GM18861 (cell line): ENCODE data around the gene ZNF329.
A peak's percentile ranks its signal among the peaks of the same experiment; 100 is the strongest.
"Not testable (repeated sequence)": the region's sequence is repeated elsewhere in the genome, so short reads cannot be mapped to it uniquely, and the experiment has no call there.

Experiments used
- ATAC-seq: cut with Tn5 transposase; IDR thresholded peaks from one replicate; pipeline ENCODE4 v1.9.1; 2021; ENCODE audit not compliant: unreplicated experiment

The ZNF329 gene

GRCh38 chr19:58150328-58150921, at the start of gene ZNF329:
Gene ZNF329, minus strand, starts transcription at chr19:58150789. Its CDS starts 21,286 bp downstream, at chr19:58129503.
- ATAC-seq = peak; percentile 53

GRCh38 chr19:58196901-58197616, 46.5 kb upstream of the ZNF329 start:
- ATAC-seq = no peak

GRCh38 chr19:58183817-58184215, 33.2 kb upstream of the ZNF329 start:
- no peak for ATAC-seq

DNA sequence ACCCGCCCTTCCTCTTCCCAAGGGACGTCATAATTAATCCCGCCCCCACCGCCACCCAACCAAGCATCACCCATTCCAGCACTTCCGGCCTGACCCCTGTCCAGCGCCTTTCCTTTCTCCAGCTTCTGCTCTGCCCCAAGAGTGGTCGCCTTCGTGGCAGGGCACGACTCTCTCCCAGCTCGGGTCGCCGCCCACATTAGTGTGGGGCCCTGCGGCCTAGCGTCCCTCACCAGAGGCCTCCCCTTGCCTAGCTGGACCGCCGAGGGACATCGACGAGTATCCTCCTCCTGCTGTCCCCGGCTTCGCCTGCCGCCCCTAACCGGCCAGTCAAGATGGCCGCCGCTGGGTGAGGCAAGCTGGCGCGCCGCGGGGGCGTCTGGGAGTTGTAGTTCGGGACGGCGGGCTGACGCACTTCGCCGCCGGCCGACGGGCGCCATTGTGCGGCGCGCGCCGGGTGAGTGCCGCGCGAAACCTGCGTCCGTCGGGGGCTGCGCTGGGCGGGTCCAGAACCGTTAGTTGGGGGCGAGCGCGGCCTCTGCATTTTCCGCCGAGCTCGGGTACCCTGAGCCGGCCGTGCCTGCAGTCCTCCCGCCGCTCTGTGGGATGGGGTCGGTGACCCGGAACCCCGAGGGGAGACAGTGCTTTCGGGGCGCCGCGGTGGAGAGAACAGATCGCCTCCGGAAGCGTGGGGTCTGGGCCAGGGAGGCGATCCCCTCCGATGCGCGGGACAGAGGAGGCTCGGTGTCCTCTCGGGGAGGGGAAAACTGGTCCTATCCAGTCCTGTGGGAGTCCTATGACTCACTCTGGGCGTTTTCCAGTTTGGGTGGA, 32.6 kb upstream of the ZNF329 start, which contains the start of gene ZNF274:
Gene ZNF274 (plus strand): TSS at position 73 of the 828 bp plus-strand sequence. CDS start 905 bp downstream, outside the sequence.
- peak; percentile 75 for ATAC-seq

DNA sequence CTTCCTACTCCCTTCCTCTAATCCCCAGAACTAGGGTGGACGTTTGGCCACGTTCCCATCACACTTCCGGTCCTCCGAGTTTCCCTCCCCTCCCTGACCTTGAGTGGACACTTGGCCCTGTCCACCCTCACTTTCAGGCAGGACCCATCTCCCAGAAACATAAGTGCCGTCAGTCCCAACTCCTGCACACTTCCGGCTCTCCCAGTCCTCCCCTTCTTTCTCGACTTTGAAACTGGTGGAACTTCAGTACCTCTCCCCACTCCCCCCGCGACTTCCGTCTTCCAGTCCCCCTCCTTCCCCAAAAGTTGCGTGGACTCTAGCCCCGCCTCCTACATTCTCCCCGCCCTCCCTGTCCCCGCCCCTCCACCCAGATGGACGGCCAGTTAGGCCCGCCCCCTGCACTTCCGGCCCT, 32.0 kb upstream of the ZNF329 start:
- ATAC-seq = no peak

DNA sequence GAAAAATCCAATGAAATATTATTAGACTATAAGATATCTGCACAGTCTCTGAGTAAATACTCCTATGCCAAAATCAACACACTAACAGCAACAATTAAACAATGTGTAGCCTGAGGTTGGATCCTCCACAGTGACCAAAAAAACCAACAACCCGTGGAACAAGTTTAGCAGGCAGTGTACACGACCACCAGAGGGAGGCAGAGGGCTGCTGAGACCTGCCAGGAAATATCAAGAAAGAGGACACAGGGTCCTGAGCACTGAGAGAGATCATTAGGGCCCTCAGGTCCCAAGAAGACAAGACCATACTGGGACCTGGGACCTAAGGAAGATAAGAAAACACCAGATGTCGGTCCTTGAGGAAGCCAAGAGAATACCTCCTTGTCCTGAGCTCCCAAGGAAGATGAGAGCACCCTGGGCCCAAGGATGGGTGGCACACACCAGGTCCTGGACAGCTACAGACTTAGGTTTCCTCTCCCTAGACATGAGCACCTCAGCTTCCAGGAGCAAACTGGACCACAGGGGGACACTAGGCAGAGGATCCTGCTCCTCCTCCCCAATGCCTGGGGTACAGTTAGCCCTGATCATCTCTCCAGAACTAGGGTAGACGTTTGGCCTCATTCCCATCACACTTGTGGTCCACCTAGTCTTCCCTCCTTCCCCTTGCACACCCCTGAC, 31.4 kb upstream of the ZNF329 start:
- no peak for ATAC-seq

DNA sequence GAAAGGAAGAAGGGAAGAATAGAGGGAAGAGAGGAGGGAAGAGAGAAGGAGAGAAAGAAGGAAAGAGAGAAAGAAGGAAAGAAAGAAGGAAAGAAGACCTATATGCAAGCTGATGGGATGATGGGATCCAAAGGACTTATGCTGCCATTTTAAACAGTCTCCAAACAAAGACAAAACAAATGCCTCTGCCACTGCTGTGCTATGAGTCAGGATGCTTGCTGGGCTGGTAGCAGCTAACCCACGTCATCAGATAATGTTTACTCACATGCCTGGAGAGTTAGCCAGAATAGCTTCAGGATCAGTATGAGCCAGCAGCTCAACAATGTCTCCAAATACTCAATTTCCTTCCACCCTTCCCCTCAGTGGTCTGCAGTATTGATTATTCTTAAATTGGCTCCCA, 20.3 kb upstream of the ZNF329 start:
- ATAC-seq = no peak

GRCh38 chr19:58166708-58167280, 16.2 kb upstream of the ZNF329 start:
- no peak for ATAC-seq

DNA sequence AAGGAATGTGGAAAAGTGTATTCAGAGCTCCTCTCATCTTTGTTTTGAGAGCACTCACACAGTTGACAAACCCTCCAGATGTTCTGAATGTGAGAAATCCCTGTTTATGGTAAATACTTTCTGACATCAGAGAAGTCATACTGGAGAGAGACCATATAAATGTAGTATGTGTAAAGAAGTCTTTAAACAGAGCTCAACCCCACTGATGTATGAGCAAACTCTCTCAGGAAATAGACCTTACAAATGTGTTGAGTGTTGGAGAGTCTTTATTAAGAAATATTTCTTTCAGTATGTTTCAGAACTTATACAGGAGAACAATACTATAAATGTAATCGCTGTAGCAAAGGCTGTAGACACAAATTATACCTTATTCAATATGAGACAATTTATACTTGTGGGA, 15.7 kb upstream of the ZNF329 start:
- no peak for ATAC-seq

- no peak for ATAC-seq
Observed at GRCh38 chr19:58157045-58157728, 6.6 kb upstream of the ZNF329 start.

DNA sequence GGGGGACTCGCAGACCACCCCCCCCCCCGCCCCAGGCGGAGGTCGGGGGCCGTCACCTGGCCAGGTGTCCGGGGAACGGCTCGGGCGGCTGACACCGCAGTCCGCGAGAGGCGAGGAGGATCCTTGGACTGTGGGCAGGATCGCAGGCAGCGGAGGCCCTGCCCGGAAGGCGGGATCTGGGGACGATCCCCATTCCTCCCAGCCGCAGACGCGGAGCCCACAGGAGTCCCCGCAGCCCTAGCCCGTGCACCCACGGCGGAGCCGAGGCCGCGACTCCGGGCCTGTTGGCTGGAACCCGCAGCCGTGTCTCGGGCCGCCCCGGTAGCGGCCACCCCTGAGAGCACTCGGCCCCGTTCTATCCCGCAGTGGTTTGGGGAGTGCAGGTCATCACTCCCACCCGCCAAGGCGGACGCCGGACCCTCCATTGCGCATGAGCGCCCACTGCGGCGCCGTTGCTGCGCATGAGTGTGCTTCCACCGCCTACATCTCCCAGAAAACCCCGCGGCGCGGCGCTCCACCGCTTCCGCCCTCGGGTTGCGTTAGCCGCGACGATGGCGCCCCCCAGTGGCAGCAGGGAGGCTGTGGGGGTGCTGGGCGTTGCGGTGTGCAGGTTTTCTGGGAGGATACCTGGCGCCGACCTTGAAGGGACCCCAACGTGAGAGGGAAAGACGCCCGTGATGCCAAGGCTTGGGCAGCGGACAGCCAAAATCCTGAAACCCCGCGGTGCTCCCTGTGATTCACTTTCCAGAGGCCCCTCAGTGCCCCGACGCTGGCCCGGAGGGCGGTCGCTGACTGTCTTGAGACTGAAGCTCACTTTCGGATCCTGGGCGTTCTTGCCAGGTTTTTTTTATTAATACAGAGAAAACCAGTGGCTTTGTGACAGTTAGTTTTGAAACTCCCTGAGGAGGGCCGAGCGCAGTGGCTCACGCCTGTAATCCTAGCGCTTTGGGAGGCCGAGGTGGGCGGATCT, 4.4 kb upstream of the ZNF329 start:
- peak; percentile 78 for ATAC-seq

- ATAC-seq = no peak
Observed at GRCh38 chr19:58154287-58154678, 3.7 kb upstream of the ZNF329 start.

GRCh38 chr19:58153386-58153785, 2.8 kb upstream of the ZNF329 start:
- ATAC-seq = no peak

- not testable (repeated sequence) for ATAC-seq
Observed at GRCh38 chr19:58147475-58147874, 3.1 kb downstream of the ZNF329 start.

GRCh38 chr19:58145849-58146248, 4.7 kb downstream of the ZNF329 start:
- no peak for ATAC-seq

GRCh38 chr19:58134244-58134643, 16.3 kb downstream of the ZNF329 start:
- ATAC-seq = no peak

GRCh38 chr19:58129284-58129683, 21.3 kb downstream of the ZNF329 start:
- ATAC-seq = no peak

GRCh38 chr19:58128041-58128685, 22.4 kb downstream of the ZNF329 start:
- ATAC-seq = no peak

DNA sequence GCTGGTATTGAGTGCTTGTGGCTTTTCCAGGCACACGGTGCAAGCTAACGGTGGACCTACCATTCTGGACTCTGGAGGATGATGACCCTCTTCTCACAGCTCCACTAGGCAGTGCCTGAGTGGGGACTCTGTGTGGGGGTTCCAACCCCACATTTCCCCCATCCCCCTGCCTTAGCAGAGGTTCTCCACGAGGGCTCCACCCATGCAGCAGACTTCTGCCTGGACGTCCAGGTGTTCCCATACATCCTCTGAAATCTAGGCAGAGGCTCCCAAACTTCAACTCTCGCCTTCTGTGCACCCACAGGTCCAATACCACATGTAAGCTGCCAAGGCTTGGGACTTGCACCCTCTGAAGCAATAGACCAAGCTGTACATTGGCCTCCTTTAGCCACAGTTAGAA, 27.2 kb downstream of the ZNF329 start:
- no peak for ATAC-seq
